Mesenchymal stem cell (in vitro differentiated cells and primary cell): ENCODE data around the gene PUDP.
"Not testable (repeated sequence)": the region's sequence is repeated elsewhere in the genome, so short reads cannot be mapped to it uniquely, and the experiment has no call there.

Source experiments
- DNase-seq: peaks from one replicate; pipeline ENCODE4 v3.0.0-alpha.2; 2013
- H2AFZ ChIP-seq: one replicate; pipeline ENCODE4 v1.6.1; 2013; ENCODE audit warnings: low read depth, mild to moderate bottlenecking, control low read depth, inconsistent platforms, low read length, moderate library complexity
- H2AK5ac ChIP-seq: 2 replicates; pipeline ENCODE4 v1.6.1; 2013; ENCODE audit warnings: low read length, moderate library complexity, mild to moderate bottlenecking, inconsistent platforms; ENCODE audit not compliant: severe bottlenecking
- H2BK120ac ChIP-seq: one replicate; pipeline ENCODE4 v1.6.1; 2013; ENCODE audit warnings: low read depth, mild to moderate bottlenecking, inconsistent platforms, low read length, moderate library complexity
- H2BK12ac ChIP-seq, 2 experiments: one replicate each; pipeline ENCODE4 v1.6.1; 2013; ENCODE audit warnings: inconsistent platforms in 2 of 2, low read length in 2 of 2, mild to moderate bottlenecking in 2 of 2, moderate library complexity in 2 of 2, control low read depth in 1 of 2
- H2BK15ac ChIP-seq: one replicate; pipeline ENCODE4 v1.6.1; 2013; ENCODE audit warnings: mild to moderate bottlenecking, low read depth, inconsistent platforms; ENCODE audit not compliant: poor library complexity, severe bottlenecking
- H2BK5ac ChIP-seq: 2 replicates; pipeline ENCODE4 v1.6.1; 2013; ENCODE audit warnings: low read depth, mild to moderate bottlenecking, low read length, control low read depth, inconsistent platforms; ENCODE audit not compliant: poor library complexity, severe bottlenecking
- H3K14ac ChIP-seq, 2 experiments: one replicate each; pipeline ENCODE4 v1.6.1; 2013; ENCODE audit warnings: inconsistent platforms in 2 of 2, low read length in 2 of 2, control low read depth in 1 of 2, mild to moderate bottlenecking in 1 of 2, moderate library complexity in 1 of 2
- H3K18ac ChIP-seq, 2 experiments: one replicate each; pipeline ENCODE4 v1.6.1; 2013; ENCODE audit warnings: inconsistent platforms in 2 of 2, low read length in 2 of 2, control low read depth in 1 of 2, low read depth in 1 of 2, mild to moderate bottlenecking in 1 of 2
- H3K23ac ChIP-seq, 2 experiments: one replicate each; pipeline ENCODE4 v1.6.1; 2013; ENCODE audit warnings: inconsistent platforms in 2 of 2, low read length in 2 of 2, mild to moderate bottlenecking in 2 of 2, moderate library complexity in 2 of 2, control low read depth in 1 of 2
- H3K27ac ChIP-seq: 2 replicates; pipeline ENCODE4 v1.5.1; 2013; ENCODE audit warnings: mild to moderate bottlenecking, moderate library complexity, low read length, control low read depth, inconsistent platforms; ENCODE audit not compliant: poor library complexity, severe bottlenecking
- H3K27me3 ChIP-seq, 2 experiments: 2 replicates each; pipeline versions ENCODE4 v1.6.1 to v1.7.0; 2013; ENCODE audit warnings: low read length in 2 of 2, mild to moderate bottlenecking in 2 of 2, moderate library complexity in 2 of 2, control low read depth in 1 of 2, inconsistent platforms in 1 of 2; ENCODE audit not compliant: control insufficient read depth in 1 of 2, insufficient read depth in 1 of 2
- H3K36me3 ChIP-seq, 2 experiments: 2 replicates each; pipeline versions ENCODE4 v1.6.1 to v1.7.0; 2013; ENCODE audit warnings: low read length in 2 of 2, control low read depth in 1 of 2, inconsistent platforms in 1 of 2, low read depth in 1 of 2, mild to moderate bottlenecking in 1 of 2; ENCODE audit not compliant: insufficient read depth in 2 of 2, control insufficient read depth in 1 of 2
- H3K4ac ChIP-seq, 2 experiments: one replicate each; pipeline ENCODE4 v1.6.1; 2013; ENCODE audit warnings: inconsistent platforms in 2 of 2, low read length in 2 of 2, mild to moderate bottlenecking in 2 of 2, moderate library complexity in 2 of 2, control low read depth in 1 of 2, low read depth in 1 of 2
- H3K4me1 ChIP-seq: 2 replicates; pipeline ENCODE4 v1.6.1; 2013; ENCODE audit warnings: low read depth, low read length, control low read depth; ENCODE audit not compliant: control insufficient read depth, insufficient read depth
- H3K4me2 ChIP-seq: 2 replicates; pipeline ENCODE4 v1.6.1; 2013; ENCODE audit warnings: low read length, mild to moderate bottlenecking, inconsistent platforms; ENCODE audit not compliant: poor library complexity, severe bottlenecking
- H3K4me3 ChIP-seq, 2 experiments: 2 replicates each; pipeline versions ENCODE4 v1.5.1 to v1.7.0; 2013; ENCODE audit warnings: low read length in 2 of 2, mild to moderate bottlenecking in 2 of 2, control low read depth in 1 of 2, low read depth in 1 of 2; ENCODE audit not compliant: insufficient read depth in 1 of 2
- H3K79me1 ChIP-seq: replicated peaks from 2 replicates; pipeline ENCODE4 v1.6.1; 2013; ENCODE audit warnings: mild to moderate bottlenecking, control low read depth, low read length, inconsistent platforms; ENCODE audit not compliant: poor library complexity, severe bottlenecking
- H3K9ac ChIP-seq: 2 replicates; pipeline ENCODE4 v1.7.0; 2013; ENCODE audit warnings: mild to moderate bottlenecking, low read length, moderate library complexity
- H3K9me3 ChIP-seq: 2 replicates; pipeline ENCODE4 v1.7.0; 2013; ENCODE audit warnings: mild to moderate bottlenecking, low read length; ENCODE audit not compliant: control insufficient read depth
- H4K8ac ChIP-seq: one replicate; pipeline ENCODE4 v1.6.1; 2013; ENCODE audit warnings: inconsistent platforms, mild to moderate bottlenecking, low read length, moderate library complexity
- H4K91ac ChIP-seq: one replicate; pipeline ENCODE4 v1.6.1; 2013; ENCODE audit warnings: mild to moderate bottlenecking, low read length, inconsistent platforms
- WGBS: methylation state at CpG from one replicate; pipeline ENCODE4 v1.1.7; 2013; ENCODE audit warnings: mixed read lengths; 5-methylcytosine and 5-hydroxymethylcytosine counted together

Gene PUDP

GRCh38 chrX:7178859-7179258 is 30.9 kb upstream of the PUDP start:
- not testable (repeated sequence) for H3K36me3 ChIP-seq, H3K23ac ChIP-seq, H3K4ac ChIP-seq, H3K27me3 ChIP-seq, H3K9ac ChIP-seq, DNase-seq, H3K4me3 ChIP-seq, H2AK5ac ChIP-seq, H2BK5ac ChIP-seq, H3K4me2 ChIP-seq, H3K27ac ChIP-seq, H4K8ac ChIP-seq, H3K18ac ChIP-seq, H4K91ac ChIP-seq, H3K14ac ChIP-seq, H2BK12ac ChIP-seq, H3K4me1 ChIP-seq, H3K79me1 ChIP-seq, H2BK120ac ChIP-seq, H3K9me3 ChIP-seq, H2BK15ac ChIP-seq, H2AFZ ChIP-seq
- 80% methylated on average over 1 of the region's 2 CpGs for WGBS

GRCh38 chrX:7170898-7171297 is 22.9 kb upstream of the PUDP start:
- Histone ChIP-seq H2AK5ac (no peak overlapping the region), H3K9ac (no peak overlapping the region), H3K79me1 (no peaks in the 10 kb centered on the region), H2BK5ac (no peak overlapping the region), H3K4ac (no peak overlapping the region), H3K27me3 (no peaks in the 10 kb centered on the region), H3K36me3 (no peaks in the 10 kb centered on the region), H2AFZ (no peak overlapping the region), H2BK15ac (no peak overlapping the region), H3K27ac (no peak overlapping the region), H4K8ac (no peak overlapping the region), H4K91ac (no peak overlapping the region), H3K23ac (no peak overlapping the region), H3K4me1 (no peaks in the 10 kb centered on the region), H3K9me3 (no peaks in the 10 kb centered on the region), H2BK12ac (no peak overlapping the region), H3K14ac (no peak overlapping the region), H3K18ac (no peak overlapping the region), H3K4me2 (no peak overlapping the region), H2BK120ac (no peak overlapping the region), H3K4me3 (no peak overlapping the region)
- DNase-seq = peak; percentile 5
- WGBS = 85% methylated on average over 2 of the region's 3 CpGs

GRCh38 chrX:7169627-7170026 is 21.7 kb upstream of the PUDP start:
- H3K14ac ChIP-seq = no peak overlapping the region
- WGBS = no CpG with 5 or more reads among the region's 3 CpGs

GRCh38 chrX:7168371-7168770 is 20.4 kb upstream of the PUDP start:
- Histone ChIP-seq H3K4me2 (no peak overlapping the region), H3K9ac (no peak overlapping the region), H3K79me1 (no peaks in the 10 kb centered on the region), H2BK12ac (no peak overlapping the region), H3K36me3 (no peaks in the 10 kb centered on the region), H2BK15ac (no peak overlapping the region), H3K4me3 (no peak overlapping the region), H3K4me1 (no peaks in the 10 kb centered on the region), H2BK5ac (no peak overlapping the region), H4K8ac (no peak overlapping the region), H3K27ac (no peak overlapping the region), H2AK5ac (no peak overlapping the region), H2BK120ac (no peak overlapping the region), H3K27me3 (no peaks in the 10 kb centered on the region), H4K91ac (no peak overlapping the region), H2AFZ (no peak overlapping the region), H3K4ac (no peak overlapping the region), H3K14ac (no peak overlapping the region), H3K9me3 (no peaks in the 10 kb centered on the region), H3K23ac (no peak overlapping the region), H3K18ac (no peak overlapping the region)
- 100% methylated on average over 1 of the region's 1 CpG for WGBS
- DNase-seq = no peak

More at GRCh38 chrX:7169627-7170026, 21.7 kb upstream of the PUDP start:
- Histone ChIP-seq H3K9me3 (no peaks in the 10 kb centered on the region), H2AK5ac (no peak overlapping the region), H4K8ac (no peak overlapping the region), H3K4me2 (no peak overlapping the region), H3K36me3 (no peaks in the 10 kb centered on the region), H2BK12ac (no peak overlapping the region), H3K79me1 (no peaks in the 10 kb centered on the region), H4K91ac (no peak overlapping the region), H3K9ac (no peak overlapping the region), H2AFZ (no peak overlapping the region), H3K4me3 (no peak overlapping the region), H2BK5ac (no peak overlapping the region), H2BK120ac (no peak overlapping the region), H3K4ac (no peak overlapping the region), H3K4me1 (no peaks in the 10 kb centered on the region), H3K23ac (no peak overlapping the region), H3K27me3 (no peaks in the 10 kb centered on the region), H3K18ac (no peak overlapping the region), H2BK15ac (no peak overlapping the region), H3K27ac (no peak overlapping the region)
- DNase-seq = no peak
